K562 (cell line): ENCODE data around the gene CEP128. TPM values are rescaled to one million over a fixed set of nuclear protein-coding genes. Genes with fewer than 3 reads are reported as not detected.

Source experiments
- TAF7 ChIP-seq: fragments of 450-650 bp; IDR thresholded peaks from 2 replicates; pipeline ENCODE4 v1.6.1; 2016; ENCODE audit warnings: missing genetic modification characterization, missing compliant biosample characterization
- polyA plus RNA-seq, 8 experiments: library from polyadenylated mRNA; depleted of rRNA in 4 of 8; stranded (reverse) in 5 of 8; unstranded in 3 of 8; fragments of >200 nt; fragmentation: Nextera tagmentation in 2 of 8; fragmentation: Illumina TruSeq in 1 of 8; extraction: Ambion mirVana in 2 of 8; extraction: Trizol in 1 of 8; gene quantifications; 2 replicates each; pipeline versions ENCODE4 v1.2.1 to v1.2.3, GENCODE V29; 2011 to 2014; ENCODE audit warnings: inconsistent platforms in 1 of 8, missing spikeins in 1 of 8
- total RNA-seq, 7 experiments: library from RNA; depleted of rRNA in 6 of 7; stranded (reverse); fragments of >200 nt in 6 of 7; fragmentation: Illumina TruSeq in 2 of 7; extraction: Trizol in 2 of 7; gene quantifications; 2 replicates each; pipeline versions ENCODE4 v1.2.1 to v1.2.3, GENCODE V29; 2011 to 2021; ENCODE audit warnings: low replicate concordance in 1 of 7
- TF ChIP-seq, protein P1 (sequence below), 2 experiments: fragments of 450-650 bp in 1 of 2; sonication (generic) in 1 of 2; formaldehyde crosslinking in 1 of 2; IDR thresholded peaks; 2 replicates each; pipeline versions ENCODE4 v1.7.1 to v1.9.0; 2016 to 2022; ENCODE audit warnings: inconsistent platforms in 1 of 2, mild to moderate bottlenecking in 1 of 2, missing genetic modification reagents in 1 of 2

CEP128 gene
- total and polyA plus RNA-seq, 9 of the 15 experiments (the other 6 are each of a cell fraction or from before 2014, with no cell fraction given) = 2.3 to 9.2 (median 4.6) TPM

DNA sequence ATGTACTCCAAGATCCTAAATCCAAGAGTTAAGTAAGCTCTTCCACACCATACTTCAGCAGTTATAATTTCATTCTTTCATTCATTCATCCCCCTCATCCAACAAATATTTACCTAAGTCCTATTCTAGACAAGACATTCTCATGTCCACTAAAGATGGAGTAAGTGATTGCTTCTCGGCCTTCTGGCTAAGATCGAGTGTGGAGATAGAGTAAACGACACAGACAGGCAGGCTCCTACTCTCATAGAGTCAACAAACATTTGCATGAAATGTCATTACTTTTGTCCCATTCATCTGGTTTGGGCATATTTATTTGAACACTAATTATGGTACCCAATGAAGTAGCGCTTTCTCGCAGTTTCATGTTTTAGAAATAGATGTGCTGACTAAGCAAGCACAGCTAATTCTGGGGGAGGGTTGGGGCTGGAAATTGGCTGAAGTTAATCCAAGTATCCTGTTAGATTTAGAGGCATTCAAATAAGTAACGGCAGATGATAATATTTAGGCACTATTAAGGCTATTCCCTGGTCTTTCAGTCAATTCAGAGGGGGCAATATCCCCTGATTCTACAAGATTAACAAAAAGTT, 176.5 kb downstream of the CEP128 start (continued):
- TF ChIP-seq, protein P1, sequence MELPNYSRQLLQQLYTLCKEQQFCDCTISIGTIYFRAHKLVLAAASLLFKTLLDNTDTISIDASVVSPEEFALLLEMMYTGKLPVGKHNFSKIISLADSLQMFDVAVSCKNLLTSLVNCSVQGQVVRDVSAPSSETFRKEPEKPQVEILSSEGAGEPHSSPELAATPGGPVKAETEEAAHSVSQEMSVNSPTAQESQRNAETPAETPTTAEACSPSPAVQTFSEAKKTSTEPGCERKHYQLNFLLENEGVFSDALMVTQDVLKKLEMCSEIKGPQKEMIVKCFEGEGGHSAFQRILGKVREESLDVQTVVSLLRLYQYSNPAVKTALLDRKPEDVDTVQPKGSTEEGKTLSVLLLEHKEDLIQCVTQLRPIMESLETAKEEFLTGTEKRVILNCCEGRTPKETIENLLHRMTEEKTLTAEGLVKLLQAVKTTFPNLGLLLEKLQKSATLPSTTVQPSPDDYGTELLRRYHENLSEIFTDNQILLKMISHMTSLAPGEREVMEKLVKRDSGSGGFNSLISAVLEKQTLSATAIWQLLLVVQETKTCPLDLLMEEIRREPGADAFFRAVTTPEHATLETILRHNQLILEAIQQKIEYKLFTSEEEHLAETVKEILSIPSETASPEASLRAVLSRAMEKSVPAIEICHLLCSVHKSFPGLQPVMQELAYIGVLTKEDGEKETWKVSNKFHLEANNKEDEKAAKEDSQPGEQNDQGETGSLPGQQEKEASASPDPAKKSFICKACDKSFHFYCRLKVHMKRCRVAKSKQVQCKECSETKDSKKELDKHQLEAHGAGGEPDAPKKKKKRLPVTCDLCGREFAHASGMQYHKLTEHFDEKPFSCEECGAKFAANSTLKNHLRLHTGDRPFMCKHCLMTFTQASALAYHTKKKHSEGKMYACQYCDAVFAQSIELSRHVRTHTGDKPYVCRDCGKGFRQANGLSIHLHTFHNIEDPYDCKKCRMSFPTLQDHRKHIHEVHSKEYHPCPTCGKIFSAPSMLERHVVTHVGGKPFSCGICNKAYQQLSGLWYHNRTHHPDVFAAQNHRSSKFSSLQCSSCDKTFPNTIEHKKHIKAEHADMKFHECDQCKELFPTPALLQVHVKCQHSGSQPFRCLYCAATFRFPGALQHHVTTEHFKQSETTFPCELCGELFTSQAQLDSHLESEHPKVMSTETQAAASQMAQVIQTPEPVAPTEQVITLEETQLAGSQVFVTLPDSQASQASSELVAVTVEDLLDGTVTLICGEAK (IDR thresholded peaks at IDR 0.05) = no peak
- TF ChIP-seq, protein P1 (CRISPR knock-in tag; IDR thresholded peaks at IDR 0.05) = no peak
- TF ChIP-seq TAF7 (tag) = no peak
